GM12878 (cell line): ENCODE results near the gene CTNS. TPM values are rescaled to one million over a fixed set of nuclear protein-coding genes. Genes with fewer than 3 reads are reported as not detected.

Experiments used
- ATAC-seq: fragments of 200-7000 bp; cut with Tn5 transposase; 3 replicates; pipeline ENCODE4 v1.9.1; 2020; ENCODE audit warnings: mild to moderate bottlenecking, moderate library complexity
- BruUV-seq: library from RNA; stranded (reverse); fragments of 400-500 nt; replicated peaks from 2 replicates; lab custom pipeline; 2021; lab: Mats Ljungman, UMichigan
- CTCF ChIA-PET: fragments of 300-600 bp; sonication (Branson Sonifier 250); formaldehyde crosslinking; extraction: SDS; loops from one replicate; lab custom pipeline; 2021; ENCODE audit warnings: inconsistent platforms; lab: Yijun Ruan, JAX
- POLR2A ChIA-PET: fragments of 350-600 bp; formaldehyde crosslinking; extraction: SDS; loops from one replicate; lab custom pipeline; 2021; ENCODE audit warnings: inconsistent platforms; lab: Charles Lee
- RAD21 ChIA-PET: fragments of 300-600 bp; sonication (Branson Sonifier 250); formaldehyde crosslinking; loops from one replicate; lab custom pipeline; 2023; ENCODE audit warnings: antibody characterized with exemption; ENCODE audit not compliant: unreplicated experiment; lab: Charles Lee
- SMC1A ChIA-PET: fragments of 300-600 bp; sonication (Branson Sonifier 250); formaldehyde crosslinking; loops from one replicate; lab custom pipeline; 2023; ENCODE audit not compliant: unreplicated experiment, uncharacterized antibody; lab: Charles Lee
- DNase-seq: peaks from one replicate; pipeline ENCODE4 v3.0.0-alpha.2; 2011; ENCODE audit warnings: low read depth, low spot score
- FAIRE-seq: peaks from 3 replicates; lab custom pipeline; 2011; peaks lifted over from hg19 to GRCh38; lab: Jason Lieb, UNC
- H2AFZ ChIP-seq: 2 replicates; pipeline ENCODE4 v1.6.0; 2011; ENCODE audit warnings: low read depth, low read length, control low read depth; ENCODE audit not compliant: control insufficient read depth
- H3K27ac ChIP-seq: 2 replicates; pipeline ENCODE4 v1.5.1; 2011; ENCODE audit warnings: control low read depth; ENCODE audit not compliant: control insufficient read depth, insufficient read depth
- H3K27me3 ChIP-seq, 2 experiments: replicated peaks in 1 of 2; 2 replicates each; pipeline versions ENCODE4 v1.6.0 to v1.6.1; 2011; ENCODE audit warnings: low read length in 1 of 2; ENCODE audit not compliant: control insufficient read depth in 2 of 2, insufficient read depth in 2 of 2
- H3K36me3 ChIP-seq, 2 experiments: 2 replicates each; pipeline ENCODE4 v1.5.1; 2011; ENCODE audit warnings: low read length in 1 of 2; ENCODE audit not compliant: control insufficient read depth in 2 of 2, insufficient read depth in 2 of 2
- H3K4me1 ChIP-seq: 2 replicates; pipeline ENCODE4 v1.6.1; 2011; ENCODE audit warnings: mild to moderate bottlenecking, low read length, moderate library complexity, mixed read lengths; ENCODE audit not compliant: control insufficient read depth, insufficient read depth
- H3K4me2 ChIP-seq: 2 replicates; pipeline ENCODE4 v1.6.0; 2011; ENCODE audit warnings: control low read depth; ENCODE audit not compliant: control insufficient read depth, insufficient read depth
- H3K4me3 ChIP-seq: fragments of 200-600 bp; sonication (generic); 2 replicates; pipeline ENCODE4 v1.5.1; 2016
- H3K79me2 ChIP-seq: 2 replicates; pipeline ENCODE4 v1.6.0; 2011; ENCODE audit warnings: low read length; ENCODE audit not compliant: control insufficient read depth, insufficient read depth
- H3K9ac ChIP-seq: 2 replicates; pipeline ENCODE4 v1.8.0; 2011; ENCODE audit warnings: low read length, control low read depth, mixed read lengths; ENCODE audit not compliant: control insufficient read depth, insufficient read depth
- H3K9me3 ChIP-seq: replicated peaks from 3 replicates; pipeline ENCODE4 v1.5.1; 2011; ENCODE audit warnings: mild to moderate bottlenecking, low read length; ENCODE audit not compliant: control insufficient read depth, insufficient read depth
- H4K20me1 ChIP-seq: 2 replicates; pipeline ENCODE4 v1.6.0; 2011; ENCODE audit not compliant: control insufficient read depth, insufficient read depth
- BHLHE40 ChIP-seq, 2 experiments: fragments of 450-650 bp in 1 of 2; IDR thresholded peaks; 2 replicates each; pipeline ENCODE4 v1.6.1; 2011 to 2017; ENCODE audit warnings: low read depth in 2 of 2, borderline replicate concordance in 1 of 2, improper control_type of control experiment in 1 of 2, low read length in 1 of 2, mild to moderate bottlenecking in 1 of 2
- FOS ChIP-seq: IDR thresholded peaks from 3 replicates; pipeline ENCODE4 v1.6.1; 2011; ENCODE audit warnings: borderline replicate concordance; ENCODE audit not compliant: insufficient read length; ENCODE audit errors: extremely low read depth
- IKZF1 ChIP-seq: fragments of 450-650 bp; conservative IDR thresholded peaks from 2 replicates; pipeline ENCODE4 v1.6.1; 2017; ENCODE audit warnings: antibody characterized with exemption, mild to moderate bottlenecking
- KLF5 ChIP-seq: fragments of 450-650 bp; IDR thresholded peaks from 2 replicates; pipeline ENCODE4 v1.6.1; 2014; ENCODE audit warnings: mild to moderate bottlenecking; ENCODE audit not compliant: partially characterized antibody
- LARP7 ChIP-seq: fragments of 450-650 bp; IDR thresholded peaks from 2 replicates; pipeline ENCODE4 v1.6.1; 2017; ENCODE audit warnings: mild to moderate bottlenecking
- MTA2 ChIP-seq: fragments of 450-650 bp; IDR thresholded peaks from 2 replicates; pipeline ENCODE4 v1.6.1; 2016; ENCODE audit warnings: low read depth, mild to moderate bottlenecking, moderate library complexity
- NR2F1 ChIP-seq: fragments of 450-650 bp; conservative IDR thresholded peaks from 2 replicates; pipeline ENCODE4 v1.6.1; 2017; ENCODE audit warnings: mild to moderate bottlenecking
- POU2F2 ChIP-seq: IDR thresholded peaks from 3 replicates; pipeline ENCODE4 v1.6.1; 2011; ENCODE audit warnings: low read depth, mild to moderate bottlenecking, low read length, borderline replicate concordance
- RCOR1 ChIP-seq: conservative IDR thresholded peaks from 2 replicates; pipeline ENCODE4 v1.6.1; 2012; ENCODE audit warnings: low read depth, low read length, improper control_type of control experiment
- SREBF2 ChIP-seq: IDR thresholded peaks from 2 replicates; pipeline ENCODE4 v1.6.1; 2012; ENCODE audit warnings: mild to moderate bottlenecking, low read length
- STAT3 ChIP-seq: IDR thresholded peaks from 2 replicates; pipeline ENCODE4 v1.6.1; 2011; ENCODE audit warnings: low read depth, low read length, improper control_type of control experiment
- ZNF687 ChIP-seq: fragments of 450-650 bp; IDR thresholded peaks from 2 replicates; pipeline ENCODE4 v1.6.1; 2017; ENCODE audit warnings: mild to moderate bottlenecking, moderate library complexity
- WGBS: methylation state at CpG from one replicate; pipeline ENCODE4 v1.1.6; 2016; ENCODE audit warnings: low lambda C conversion rate; ENCODE audit not compliant: insufficient replicate concordance, insufficient coverage; ENCODE audit errors: missing lambda C conversion rate; 5-methylcytosine and 5-hydroxymethylcytosine counted together
- in situ Hi-C: fragments of 300-500 bp; cut with MboI; formaldehyde crosslinking; loops from 9 replicates; pipeline ENCODE4 v1.14.3; 2018; ENCODE audit warnings: mixed read lengths
- intact Hi-C: fragments of 100-400 bp; cut with micrococcal nuclease; formaldehyde crosslinking; loops from one replicate; pipeline ENCODE4 v1.14.2; 2022; ENCODE audit not compliant: unreplicated experiment
- polyA plus RNA-seq, 11 experiments: library from polyadenylated mRNA; depleted of rRNA in 4 of 11; unstranded in 6 of 11; stranded (reverse) in 5 of 11; fragments of >200 nt; fragmentation: Nextera tagmentation in 4 of 11; fragmentation: Illumina TruSeq in 1 of 11; extraction: Ambion mirVana in 4 of 11; extraction: Trizol in 1 of 11; gene quantifications; 1 replicate in 1 of 11; 2 replicates in 10 of 11; pipeline versions ENCODE4 v1.2.1 to v1.2.3, GENCODE V29; 2011 to 2016; ENCODE audit warnings: inconsistent platforms in 2 of 11, missing spikeins in 2 of 11, low read depth in 1 of 11
- total RNA-seq, 4 experiments: library from RNA; depleted of rRNA in 3 of 4; stranded (reverse); fragments of >200 nt in 3 of 4; fragmentation: Illumina TruSeq in 1 of 4; extraction: Trizol in 1 of 4; gene quantifications; 2 replicates each; pipeline versions ENCODE4 v1.2.1 to v1.2.3, GENCODE V29; 2013 to 2021
- TF ChIP-seq, protein P1 (sequence below): fragments of 450-650 bp; formaldehyde crosslinking; IDR thresholded peaks from 2 replicates; pipeline ENCODE4 v1.4.0; 2020; ENCODE audit warnings: mild to moderate bottlenecking, moderate library complexity

CTNS gene
- total and polyA plus RNA-seq, 10 of the 15 experiments (the other 5 are each of a cell fraction or from before 2014, with no cell fraction given): 0.92 to 10.7 (median 6.4) TPM

- Histone ChIP-seq H3K9ac (no peak overlapping the region), H3K4me1 (no peaks in the 10 kb centered on the region)
- ATAC-seq (no peak), FAIRE-seq (no peak)
- CTCF ChIA-PET: no interaction called here
- 89% methylated on average over 23 of the region's 23 CpGs for WGBS
- TF ChIP-seq ZNF687 (no peak), KLF5 (no peak), SREBF2 (no peak), POU2F2 (no peak), BHLHE40 (IDR thresholded peaks at IDR 0.05; ENCODE audit: borderline replicate concordance in 1 of 2, low read depth in 2 of 2, low read length in 1 of 2) (no peak), IKZF1 (no peak), LARP7 (no peak), STAT3 (no peak), MTA2 (no peak), NR2F1 (no peak), FOS (no peak), RCOR1 (no peak)
- TF ChIP-seq, protein P1, sequence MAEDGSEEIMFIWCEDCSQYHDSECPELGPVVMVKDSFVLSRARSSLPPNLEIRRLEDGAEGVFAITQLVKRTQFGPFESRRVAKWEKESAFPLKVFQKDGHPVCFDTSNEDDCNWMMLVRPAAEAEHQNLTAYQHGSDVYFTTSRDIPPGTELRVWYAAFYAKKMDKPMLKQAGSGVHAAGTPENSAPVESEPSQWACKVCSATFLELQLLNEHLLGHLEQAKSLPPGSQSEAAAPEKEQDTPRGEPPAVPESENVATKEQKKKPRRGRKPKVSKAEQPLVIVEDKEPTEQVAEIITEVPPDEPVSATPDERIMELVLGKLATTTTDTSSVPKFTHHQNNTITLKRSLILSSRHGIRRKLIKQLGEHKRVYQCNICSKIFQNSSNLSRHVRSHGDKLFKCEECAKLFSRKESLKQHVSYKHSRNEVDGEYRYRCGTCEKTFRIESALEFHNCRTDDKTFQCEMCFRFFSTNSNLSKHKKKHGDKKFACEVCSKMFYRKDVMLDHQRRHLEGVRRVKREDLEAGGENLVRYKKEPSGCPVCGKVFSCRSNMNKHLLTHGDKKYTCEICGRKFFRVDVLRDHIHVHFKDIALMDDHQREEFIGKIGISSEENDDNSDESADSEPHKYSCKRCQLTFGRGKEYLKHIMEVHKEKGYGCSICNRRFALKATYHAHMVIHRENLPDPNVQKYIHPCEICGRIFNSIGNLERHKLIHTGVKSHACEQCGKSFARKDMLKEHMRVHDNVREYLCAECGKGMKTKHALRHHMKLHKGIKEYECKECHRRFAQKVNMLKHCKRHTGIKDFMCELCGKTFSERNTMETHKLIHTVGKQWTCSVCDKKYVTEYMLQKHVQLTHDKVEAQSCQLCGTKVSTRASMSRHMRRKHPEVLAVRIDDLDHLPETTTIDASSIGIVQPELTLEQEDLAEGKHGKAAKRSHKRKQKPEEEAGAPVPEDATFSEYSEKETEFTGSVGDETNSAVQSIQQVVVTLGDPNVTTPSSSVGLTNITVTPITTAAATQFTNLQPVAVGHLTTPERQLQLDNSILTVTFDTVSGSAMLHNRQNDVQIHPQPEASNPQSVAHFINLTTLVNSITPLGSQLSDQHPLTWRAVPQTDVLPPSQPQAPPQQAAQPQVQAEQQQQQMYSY (CRISPR knock-in tag): no peak
- TF ChIP-seq, all 136 proteins: peak for 0
- Histone ChIP-seq H3K4me2 (no peak overlapping the region), H4K20me1 (no peaks in the 10 kb centered on the region), H3K27me3 (no peaks in the 10 kb centered on the region), H3K79me2 (no peaks in the 10 kb centered on the region), H2AFZ (no peak overlapping the region), H3K27ac (no peak overlapping the region), H3K4me3 (no peak overlapping the region), H3K36me3 (no peaks in the 10 kb centered on the region), H3K9me3 (no peaks in the 10 kb centered on the region)
- POLR2A ChIA-PET: no interaction called here
- intact Hi-C loops (loop anchor here (10.0 kb wide), 1 partner anchor 106 kb away; the partner anchor contains the start of gene TRPV3), in situ Hi-C loops (no loop called here)
- SMC1A ChIA-PET: interaction anchor here (0.5 kb wide), 1 partner anchor 769 kb away, joined by 3 read pairs; no protein-coding TSS in a partner anchor
- no TSS peak for BruUV-seq
- DNase-seq: no peak
- RAD21 ChIA-PET: no interaction called here
Observed at GRCh38 chr17:3660311-3660891, 23.8 kb downstream of the CTNS start.
